ENCODE results near the gene PBX2.
A peak's percentile ranks its signal among the peaks of the same experiment; 100 is the strongest.
"Not testable (repeated sequence)": the region's sequence is repeated elsewhere in the genome, so short reads cannot be mapped to it uniquely, and the experiment has no call there.

The PBX2 gene

GRCh38 chr6:32149932-32150870 is 39.8 kb downstream of the PBX2 start:
- Histone ChIP-seq H3K4me1 (ENCODE audit: control insufficient read depth, insufficient read depth, low read length) (peaks cover 24% of the 10 kb centered on the region), H3K36me3 (ENCODE audit: control insufficient read depth, insufficient read depth, low read length) (no peaks in the 10 kb centered on the region), H3K4me3 (ENCODE audit: low read depth, low read length) (peak overlapping the region; percentile 58), H3K27me3 (ENCODE audit: control insufficient read depth, insufficient read depth, low read length) (peaks cover 48% of the 10 kb centered on the region), H3K9ac (ENCODE audit: low read depth, low read length) (no peak overlapping the region), H3K9me3 (ENCODE audit: control insufficient read depth, insufficient read depth, low read length) (no peaks in the 10 kb centered on the region)

- Histone ChIP-seq H3K27me3 (ENCODE audit: control insufficient read depth, insufficient read depth, low read length) (peaks cover 48% of the 10 kb centered on the region), H3K36me3 (ENCODE audit: control insufficient read depth, insufficient read depth, low read length) (no peaks in the 10 kb centered on the region), H3K4me3 (ENCODE audit: low read depth, low read length) (peak overlapping the region; percentile 73), H3K9me3 (ENCODE audit: control insufficient read depth, insufficient read depth, low read length) (no peaks in the 10 kb centered on the region), H3K9ac (ENCODE audit: low read depth, low read length) (peak overlapping the region; percentile 9), H3K4me1 (ENCODE audit: control insufficient read depth, insufficient read depth, low read length) (peaks cover 21% of the 10 kb centered on the region)
Observed at GRCh38 chr6:32149092-32149755, 40.8 kb downstream of the PBX2 start.

GRCh38 chr6:32148289-32149091 is 41.5 kb downstream of the PBX2 start:
- H3K4me1 ChIP-seq (ENCODE audit: control insufficient read depth, insufficient read depth, low read length) = peaks cover 21% of the 10 kb centered on the region
- no peaks in the 10 kb centered on the region for H3K36me3 ChIP-seq (ENCODE audit: control insufficient read depth, insufficient read depth, low read length)
- no peaks in the 10 kb centered on the region for H3K9me3 ChIP-seq (ENCODE audit: control insufficient read depth, insufficient read depth, low read length)
- H3K9ac ChIP-seq (ENCODE audit: low read depth, low read length) = peak overlapping the region; percentile 9
- peaks cover 48% of the 10 kb centered on the region for H3K27me3 ChIP-seq (ENCODE audit: control insufficient read depth, insufficient read depth, low read length)
- H3K4me3 ChIP-seq (ENCODE audit: low read depth, low read length) = peak overlapping the region; percentile 73

- peak overlapping the region; percentile 73 for H3K4me3 ChIP-seq (ENCODE audit: low read depth, low read length)
Observed at GRCh38 chr6:32147401-32148132, 42.4 kb downstream of the PBX2 start.

GRCh38 chr6:32146687-32147086 is 43.3 kb downstream of the PBX2 start:
- Histone ChIP-seq H3K36me3 (ENCODE audit: control insufficient read depth, insufficient read depth, low read length) (no peaks in the 10 kb centered on the region), H3K4me1 (ENCODE audit: control insufficient read depth, insufficient read depth, low read length) (peaks cover 12% of the 10 kb centered on the region), H3K9me3 (ENCODE audit: control insufficient read depth, insufficient read depth, low read length) (no peaks in the 10 kb centered on the region), H3K27me3 (ENCODE audit: control insufficient read depth, insufficient read depth, low read length) (peaks cover 34% of the 10 kb centered on the region), H3K9ac (ENCODE audit: low read depth, low read length) (no peak overlapping the region), H3K4me3 (ENCODE audit: low read depth, low read length) (no peak overlapping the region)

More at GRCh38 chr6:32147401-32148132, 42.4 kb downstream of the PBX2 start:
- Histone ChIP-seq H3K9ac (ENCODE audit: low read depth, low read length) (no peak overlapping the region), H3K27me3 (ENCODE audit: control insufficient read depth, insufficient read depth, low read length) (peaks cover 41% of the 10 kb centered on the region), H3K36me3 (ENCODE audit: control insufficient read depth, insufficient read depth, low read length) (no peaks in the 10 kb centered on the region), H3K9me3 (ENCODE audit: control insufficient read depth, insufficient read depth, low read length) (no peaks in the 10 kb centered on the region), H3K4me1 (ENCODE audit: control insufficient read depth, insufficient read depth, low read length) (peaks cover 17% of the 10 kb centered on the region)

- Histone ChIP-seq H3K4me3 (ENCODE audit: low read depth, low read length) (no peak overlapping the region), H3K9ac (ENCODE audit: low read depth, low read length) (no peak overlapping the region), H3K9me3 (ENCODE audit: control insufficient read depth, insufficient read depth, low read length) (no peaks in the 10 kb centered on the region), H3K4me1 (ENCODE audit: control insufficient read depth, insufficient read depth, low read length) (peaks cover 12% of the 10 kb centered on the region), H3K36me3 (ENCODE audit: control insufficient read depth, insufficient read depth, low read length) (no peaks in the 10 kb centered on the region), H3K27me3 (ENCODE audit: control insufficient read depth, insufficient read depth, low read length) (peaks cover 31% of the 10 kb centered on the region)
Observed at GRCh38 chr6:32146287-32146686, 43.7 kb downstream of the PBX2 start.

- peaks cover 12% of the 10 kb centered on the region for H3K27me3 ChIP-seq (ENCODE audit: control insufficient read depth, insufficient read depth, low read length)
- H3K4me1 ChIP-seq (ENCODE audit: control insufficient read depth, insufficient read depth, low read length); H3K4me3 ChIP-seq (ENCODE audit: low read depth, low read length); H3K36me3 ChIP-seq (ENCODE audit: control insufficient read depth, insufficient read depth, low read length); H3K9ac ChIP-seq (ENCODE audit: low read depth, low read length); H3K9me3 ChIP-seq (ENCODE audit: control insufficient read depth, insufficient read depth, low read length): not testable (repeated sequence)
Observed at GRCh38 chr6:32144238-32144637, 45.8 kb downstream of the PBX2 start.

GRCh38 chr6:32140420-32141046 is 49.5 kb downstream of the PBX2 start:
- Histone ChIP-seq H3K36me3 (ENCODE audit: control insufficient read depth, insufficient read depth, low read length) (no peaks in the 10 kb centered on the region), H3K9ac (ENCODE audit: low read depth, low read length) (no peak overlapping the region), H3K4me3 (ENCODE audit: low read depth, low read length) (no peak overlapping the region), H3K27me3 (ENCODE audit: control insufficient read depth, insufficient read depth, low read length) (peaks cover 2% of the 10 kb centered on the region), H3K4me1 (ENCODE audit: control insufficient read depth, insufficient read depth, low read length) (no peaks in the 10 kb centered on the region), H3K9me3 (ENCODE audit: control insufficient read depth, insufficient read depth, low read length) (no peaks in the 10 kb centered on the region)

- no peaks in the 10 kb centered on the region for H3K4me1 ChIP-seq (ENCODE audit: control insufficient read depth, insufficient read depth, low read length)
- no peaks in the 10 kb centered on the region for H3K36me3 ChIP-seq (ENCODE audit: control insufficient read depth, insufficient read depth, low read length)
- H3K9me3 ChIP-seq (ENCODE audit: control insufficient read depth, insufficient read depth, low read length) = no peaks in the 10 kb centered on the region
- peaks cover 2% of the 10 kb centered on the region for H3K27me3 ChIP-seq (ENCODE audit: control insufficient read depth, insufficient read depth, low read length)
- no peak overlapping the region for H3K4me3 ChIP-seq (ENCODE audit: low read depth, low read length)
- H3K9ac ChIP-seq (ENCODE audit: low read depth, low read length) = no peak overlapping the region
Observed at GRCh38 chr6:32139590-32139989, 50.4 kb downstream of the PBX2 start.

- Histone ChIP-seq H3K36me3 (ENCODE audit: control insufficient read depth, insufficient read depth, low read length) (no peaks in the 10 kb centered on the region), H3K4me3 (ENCODE audit: low read depth, low read length) (no peak overlapping the region), H3K27me3 (ENCODE audit: control insufficient read depth, insufficient read depth, low read length) (peaks cover 2% of the 10 kb centered on the region), H3K9me3 (ENCODE audit: control insufficient read depth, insufficient read depth, low read length) (no peaks in the 10 kb centered on the region), H3K4me1 (ENCODE audit: control insufficient read depth, insufficient read depth, low read length) (no peaks in the 10 kb centered on the region), H3K9ac (ENCODE audit: low read depth, low read length) (no peak overlapping the region)
Observed at GRCh38 chr6:32137454-32137853, 52.5 kb downstream of the PBX2 start.
